Panc1 (cell line): ENCODE data around the gene NT5E.

Experiments used
- CTCF ChIP-seq: fragments of 450-650 bp; IDR thresholded peaks from 2 replicates; pipeline ENCODE4 v1.5.1; 2017; ENCODE audit warnings: mild to moderate bottlenecking
- REST ChIP-seq, 2 experiments: IDR thresholded peaks; 2 replicates each; pipeline ENCODE4 v1.6.1; 2011 to 2012; ENCODE audit warnings: low read depth in 2 of 2, control low read depth in 1 of 2, low read length in 1 of 2, mild to moderate bottlenecking in 1 of 2, moderate library complexity in 1 of 2; ENCODE audit not compliant: insufficient read depth in 1 of 2

DNA sequence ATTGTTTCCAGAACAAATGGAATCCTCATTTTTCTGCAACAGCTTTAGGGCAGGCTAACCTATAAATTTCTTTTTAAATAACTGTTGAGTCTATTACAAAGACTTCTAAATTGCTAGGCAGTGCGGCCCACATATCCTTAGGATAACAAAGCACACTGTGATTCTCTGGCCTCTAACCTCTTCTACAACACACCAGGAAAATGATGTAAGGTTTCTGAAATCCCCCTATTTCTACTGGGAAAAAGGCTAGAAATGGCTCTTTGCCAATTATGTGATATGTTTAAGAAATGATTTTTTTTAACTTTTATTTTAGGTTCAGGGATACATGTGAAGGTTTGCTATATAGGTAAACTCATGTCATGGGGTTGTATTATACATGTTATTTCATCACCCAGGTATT lies 17.3 kb upstream of the NT5E start:
- TF ChIP-seq CTCF = no peak
- TF ChIP-seq REST (IDR thresholded peaks at IDR 0.05; ENCODE audit: insufficient read depth in 1 of 2, low read depth in 2 of 2, low read length in 1 of 2) = no peak
